PC-9 (cell line): ENCODE results near the gene ZNRF3. TPM values are rescaled to one million over a fixed set of nuclear protein-coding genes. Genes with fewer than 3 reads are reported as not detected.
"Not testable (repeated sequence)": the region's sequence is repeated elsewhere in the genome, so short reads cannot be mapped to it uniquely, and the experiment has no call there.

ENCODE experiments used
- BruUV-seq: library from RNA; stranded (reverse); fragments of 400-500 nt; replicated peaks from 2 replicates; lab custom pipeline; 2021; lab: Mats Ljungman, UMichigan
- CTCF ChIA-PET: fragments of 300-600 bp; sonication (Branson Sonifier 250); formaldehyde crosslinking; loops from one replicate; lab custom pipeline; 2022; ENCODE audit warnings: antibody characterized with exemption; lab: Charles Lee
- POLR2A ChIA-PET: fragments of 300-600 bp; sonication (Branson Sonifier 250); formaldehyde crosslinking; loops from one replicate; lab custom pipeline; 2022; ENCODE audit warnings: antibody characterized with exemption; ENCODE audit not compliant: unreplicated experiment; lab: Charles Lee
- DNase-seq, 2 experiments: peaks; one replicate each; pipeline versions ENCODE4 v3.0.0 to v3.0.0-alpha.2; 2015 to 2022; ENCODE audit warnings: mixed read lengths in 1 of 2
- H2AFZ ChIP-seq: fragments of 200-600 bp; sonication (generic); 2 replicates; pipeline ENCODE4 v1.8.1; 2017; ENCODE audit warnings: antibody characterized with exemption
- H3F3A ChIP-seq: fragments of 200-600 bp; sonication (generic); 2 replicates; pipeline ENCODE4 v1.8.1; 2017; ENCODE audit warnings: antibody characterized with exemption, mild to moderate bottlenecking, low read depth; ENCODE audit not compliant: insufficient read depth
- H3K27ac ChIP-seq: fragments of 200-600 bp; sonication (generic); 2 replicates; pipeline ENCODE4 v1.6.1; 2016; ENCODE audit warnings: mixed run types
- H3K27me3 ChIP-seq: fragments of 200-600 bp; sonication (generic); 2 replicates; pipeline ENCODE4 v1.6.1; 2016; ENCODE audit warnings: low read depth, mixed run types; ENCODE audit not compliant: insufficient read depth
- H3K36me3 ChIP-seq: fragments of 200-600 bp; sonication (generic); 2 replicates; pipeline ENCODE4 v1.6.1; 2016; ENCODE audit warnings: low read depth, mixed run types
- H3K4me1 ChIP-seq: fragments of 200-600 bp; sonication (generic); replicated peaks from 2 replicates; pipeline ENCODE4 v1.6.1; 2016; ENCODE audit warnings: mixed run types; ENCODE audit not compliant: insufficient read depth
- H3K4me2 ChIP-seq: fragments of 200-600 bp; sonication (generic); 2 replicates; pipeline ENCODE4 v1.6.1; 2017; ENCODE audit warnings: mixed run types
- H3K4me3 ChIP-seq: fragments of 200-600 bp; sonication (generic); 2 replicates; pipeline ENCODE4 v1.6.1; 2016; ENCODE audit warnings: mixed run types
- H3K79me2 ChIP-seq: fragments of 200-600 bp; sonication (generic); 2 replicates; pipeline ENCODE4 v1.6.1; 2017; ENCODE audit warnings: low read depth, mixed run types
- H3K9me2 ChIP-seq: fragments of 200-600 bp; sonication (generic); 2 replicates; pipeline ENCODE4 v1.8.1; 2017; ENCODE audit warnings: mild to moderate bottlenecking; ENCODE audit not compliant: insufficient read depth
- H3K9me3 ChIP-seq: fragments of 200-600 bp; sonication (generic); 2 replicates; pipeline ENCODE4 v1.8.1; 2016; ENCODE audit warnings: low read depth; ENCODE audit not compliant: insufficient read depth
- H4K20me1 ChIP-seq: fragments of 200-600 bp; sonication (generic); 2 replicates; pipeline ENCODE4 v1.8.1; 2017; ENCODE audit not compliant: insufficient read depth
- CTCF ChIP-seq: fragments of 200-600 bp; sonication (generic); conservative IDR thresholded peaks from 2 replicates; pipeline ENCODE4 v1.6.1; 2017; ENCODE audit warnings: mixed run types, antibody characterized with exemption, mild to moderate bottlenecking, moderate library complexity
- EZH2 ChIP-seq: fragments of 200-600 bp; sonication (generic); IDR thresholded peaks from 2 replicates; pipeline ENCODE4 v1.8.0; 2017; ENCODE audit warnings: antibody characterized with exemption, low read depth
- intact Hi-C: fragments of 100-400 bp; cut with micrococcal nuclease; formaldehyde crosslinking; loops from one replicate; pipeline ENCODE4 v1.10.0; 2022; ENCODE audit not compliant: unreplicated experiment
- total RNA-seq: library from RNA; stranded (reverse); gene quantifications from 2 replicates; pipeline ENCODE4 v1.2.3, GENCODE V29; 2021

The ZNRF3 gene
- total RNA-seq, 1 experiment from 2014 or later, result 5.2 TPM

GRCh38 chr22:28905256-28905832, 22.0 kb downstream of the ZNRF3 start:
- Histone ChIP-seq H3K27me3 (no peaks in the 10 kb centered on the region), H3K4me1 (no peaks in the 10 kb centered on the region), H2AFZ (no peak overlapping the region), H3K79me2 (peaks cover 28% of the 10 kb centered on the region), H3K4me3 (no peak overlapping the region), H3F3A (no peaks in the 10 kb centered on the region), H3K9me2 (no peaks in the 10 kb centered on the region), H3K4me2 (no peak overlapping the region), H3K27ac (no peak overlapping the region), H4K20me1 (peaks cover 10% of the 10 kb centered on the region), H3K9me3 (no peaks in the 10 kb centered on the region), H3K36me3 (no peaks in the 10 kb centered on the region)
- no TSS peak for BruUV-seq
- TF ChIP-seq EZH2 (no peak), CTCF (no peak)
- no peak for DNase-seq
- intact Hi-C loops, result no loop called here
- ChIA-PET POLR2A (no interaction called here), CTCF (no interaction called here)

- BruUV-seq, result no TSS peak
- Histone ChIP-seq H3K27ac (no peak overlapping the region), H3K4me1 (peaks cover 3% of the 10 kb centered on the region), H3K9me2 (no peaks in the 10 kb centered on the region), H3K4me2 (no peak overlapping the region), H3K27me3 (no peaks in the 10 kb centered on the region), H3K9me3 (no peaks in the 10 kb centered on the region), H2AFZ (no peak overlapping the region), H3F3A (peaks cover 1% of the 10 kb centered on the region; the same call in 1 of the 2 replicates), H3K4me3 (no peak overlapping the region), H4K20me1 (peaks cover 7% of the 10 kb centered on the region), H3K36me3 (no peaks in the 10 kb centered on the region), H3K79me2 (peaks cover 35% of the 10 kb centered on the region)
- no peak for DNase-seq
- no peak for TF ChIP-seq CTCF
- no peak for TF ChIP-seq EZH2
- intact Hi-C loops, result no loop called here
- CTCF ChIA-PET, result interaction anchor here (0.6 kb wide), 1 partner anchor 98 kb away, joined by 5 read pairs; no protein-coding TSS in a partner anchor
- POLR2A ChIA-PET, result no interaction called here
Measured at GRCh38 chr22:28906312-28906711, 22.9 kb downstream of the ZNRF3 start.

GRCh38 chr22:28907311-28908008, 24.1 kb downstream of the ZNRF3 start:
- no peak for TF ChIP-seq CTCF
- TF ChIP-seq EZH2, result no peak
- H4K20me1 ChIP-seq, result peaks cover 5% of the 10 kb centered on the region; the same call in 1 of the 2 replicates
- H3K4me1 ChIP-seq, result peaks cover 14% of the 10 kb centered on the region
- no peak overlapping the region for H3K27ac ChIP-seq
- BruUV-seq, result no TSS peak
- no peak overlapping the region for H3K4me2 ChIP-seq
- ChIA-PET CTCF (no interaction called here), POLR2A (interaction anchor here (0.6 kb wide), 1 partner anchor 1373 kb away, joined by 3 read pairs; no protein-coding TSS in a partner anchor)
- H3K9me3 ChIP-seq, result no peaks in the 10 kb centered on the region
- H3K4me3 ChIP-seq, result no peak overlapping the region
- DNase-seq, result no peak
- H3K27me3 ChIP-seq, result no peaks in the 10 kb centered on the region
- intact Hi-C loops, result no loop called here
- H3F3A ChIP-seq, result peaks cover 13% of the 10 kb centered on the region; the same call in 1 of the 2 replicates
- no peaks in the 10 kb centered on the region for H3K36me3 ChIP-seq
- H3K79me2 ChIP-seq, result peaks cover 31% of the 10 kb centered on the region
- no peaks in the 10 kb centered on the region for H3K9me2 ChIP-seq
- no peak overlapping the region for H2AFZ ChIP-seq

GRCh38 chr22:28908810-28909209, 25.4 kb downstream of the ZNRF3 start:
- Histone ChIP-seq H3K79me2 (peaks cover 39% of the 10 kb centered on the region), H3K4me1 (peaks cover 14% of the 10 kb centered on the region), H3F3A (peaks cover 16% of the 10 kb centered on the region; the same call in 1 of the 2 replicates)
- BruUV-seq, H4K20me1 ChIP-seq, H3K36me3 ChIP-seq, DNase-seq, intact Hi-C loops, H3K9me3 ChIP-seq, H3K9me2 ChIP-seq, CTCF ChIA-PET, H2AFZ ChIP-seq, H3K27ac ChIP-seq, H3K27me3 ChIP-seq, H3K4me2 ChIP-seq, H3K4me3 ChIP-seq, POLR2A ChIA-PET: not testable (repeated sequence)
